ENCODE measurements around the gene CDC42EP4. TPM values are rescaled to one million over a fixed set of nuclear protein-coding genes. Genes with fewer than 3 reads are reported as not detected.

CDC42EP4 gene
- total and polyA plus RNA-seq, 2 experiments from 2014 or later, result 4.4 to 19.9 TPM

DNA sequence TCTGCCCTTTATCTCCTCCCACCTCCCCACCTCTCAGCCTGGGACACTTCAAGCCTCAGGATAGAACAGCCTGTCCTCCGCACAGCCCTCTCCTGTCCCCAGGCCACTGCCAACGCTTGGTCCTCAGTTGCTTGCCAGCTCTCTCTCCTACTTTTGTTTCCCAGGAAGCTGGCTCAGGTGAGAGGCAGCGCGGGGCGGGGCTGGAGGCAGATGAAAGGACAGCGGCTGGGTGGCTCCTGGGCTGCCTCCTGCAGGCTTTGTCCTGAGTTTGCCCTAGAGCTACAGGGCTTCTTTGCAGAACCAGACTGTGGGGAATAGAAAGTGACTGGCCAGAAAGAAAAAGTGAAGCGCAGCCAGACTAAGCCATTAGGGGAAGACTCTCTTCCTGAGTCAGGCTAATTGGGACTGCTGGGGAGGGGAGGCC is 48.2 kb upstream of the CDC42EP4 start:
- Histone ChIP-seq H4K20me1 (replicated peaks; ENCODE audit: insufficient read depth) (no peaks in the 10 kb centered on the region), H3K36me3 (ENCODE audit: insufficient read depth) (no peaks in the 10 kb centered on the region), H3K9me2 (ENCODE audit: insufficient read depth) (no peaks in the 10 kb centered on the region), H2AFZ (peak overlapping the region; percentile 2; the same call in 1 of the 2 replicates), H3F3A (replicated peaks; ENCODE audit: low read depth) (0 out of 2 replicates have a peak, but pooled peaks cover 2% of the 10 kb centered on the region), H3K27ac (ENCODE audit: low read depth) (peak overlapping the region; percentile 84), H3K27me3 (ENCODE audit: insufficient read depth) (no peaks in the 10 kb centered on the region), H3K4me1 (ENCODE audit: insufficient read depth) (peaks cover 25% of the 10 kb centered on the region), H3K4me2 (peak overlapping the region; percentile 74), H3K4me3 (peak overlapping the region; percentile 21), H3K79me2 (replicated peaks; ENCODE audit: insufficient read depth) (no peaks in the 10 kb centered on the region)
- Mint-ChIP-seq H3K9me3 (no peaks in the 10 kb centered on the region), H3K27me3 (ENCODE audit: insufficient read depth, low read depth, poor library complexity) (peaks cover 17% of the 10 kb centered on the region), H3K36me3 (ENCODE audit: low read depth) (no peaks in the 10 kb centered on the region), H3K27ac (peak overlapping the region; percentile 68), H3K4me1 (peaks cover 45% of the 10 kb centered on the region), H3K4me3 (peak overlapping the region; percentile 49)
- DNase-seq (ENCODE audit: low spot score) (peak; percentile 91), ATAC-seq (peak; percentile 74)
- TF ChIP-seq, protein P1, sequence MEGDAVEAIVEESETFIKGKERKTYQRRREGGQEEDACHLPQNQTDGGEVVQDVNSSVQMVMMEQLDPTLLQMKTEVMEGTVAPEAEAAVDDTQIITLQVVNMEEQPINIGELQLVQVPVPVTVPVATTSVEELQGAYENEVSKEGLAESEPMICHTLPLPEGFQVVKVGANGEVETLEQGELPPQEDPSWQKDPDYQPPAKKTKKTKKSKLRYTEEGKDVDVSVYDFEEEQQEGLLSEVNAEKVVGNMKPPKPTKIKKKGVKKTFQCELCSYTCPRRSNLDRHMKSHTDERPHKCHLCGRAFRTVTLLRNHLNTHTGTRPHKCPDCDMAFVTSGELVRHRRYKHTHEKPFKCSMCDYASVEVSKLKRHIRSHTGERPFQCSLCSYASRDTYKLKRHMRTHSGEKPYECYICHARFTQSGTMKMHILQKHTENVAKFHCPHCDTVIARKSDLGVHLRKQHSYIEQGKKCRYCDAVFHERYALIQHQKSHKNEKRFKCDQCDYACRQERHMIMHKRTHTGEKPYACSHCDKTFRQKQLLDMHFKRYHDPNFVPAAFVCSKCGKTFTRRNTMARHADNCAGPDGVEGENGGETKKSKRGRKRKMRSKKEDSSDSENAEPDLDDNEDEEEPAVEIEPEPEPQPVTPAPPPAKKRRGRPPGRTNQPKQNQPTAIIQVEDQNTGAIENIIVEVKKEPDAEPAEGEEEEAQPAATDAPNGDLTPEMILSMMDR (conservative IDR thresholded peaks at IDR 0.05; ENCODE audit: low read depth in 2 of 2), result peak in 1 of 2 experiments; percentile 36; a peak in 3 of 4 replicates
- TF ChIP-seq EZH2 (IDR thresholded peaks at IDR 0.05; ENCODE audit: low read depth, unreplicated experiment), result no peak

DNA sequence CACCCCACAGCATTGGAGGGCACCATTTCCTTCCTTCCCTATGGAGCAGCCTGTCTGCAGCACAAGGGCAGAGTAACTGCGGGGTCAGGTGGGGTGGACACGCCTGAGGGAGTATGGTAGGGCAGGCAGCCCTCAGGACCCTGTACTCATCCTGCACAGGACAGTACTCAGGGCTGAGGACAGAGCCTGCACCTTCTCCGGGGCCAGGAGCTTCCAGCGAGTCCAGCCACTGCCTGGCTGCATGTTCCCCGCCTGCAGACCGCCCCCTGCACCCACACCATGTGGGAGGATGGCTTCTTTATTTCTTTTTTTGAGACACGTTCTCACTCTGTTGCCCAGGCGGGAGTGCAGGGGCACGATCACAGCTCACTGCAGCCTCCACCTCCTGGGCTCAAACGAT is 47.6 kb upstream of the CDC42EP4 start:
- no peak overlapping the region for H3K27ac Mint-ChIP-seq
- peak overlapping the region; percentile 49; the same call in 1 of the 3 replicates for H3K4me3 Mint-ChIP-seq
- ATAC-seq, result no peak
- TF ChIP-seq, protein P1 (conservative IDR thresholded peaks at IDR 0.05; ENCODE audit: low read depth in 2 of 2), result no peak
- TF ChIP-seq EZH2phosphoT487 (IDR thresholded peaks at IDR 0.05; ENCODE audit: unreplicated experiment) (no peak), ZNF331 (CRISPR knock-in tag; IDR thresholded peaks at IDR 0.05; ENCODE audit: low read depth) (no peak), ZNF114 (CRISPR knock-in tag; IDR thresholded peaks at IDR 0.05) (no peak), STAT1 (IDR thresholded peaks at IDR 0.05; ENCODE audit: unreplicated experiment) (no peak), POLR2AphosphoS5 (IDR thresholded peaks at IDR 0.05; ENCODE audit: low read depth) (no peak), EZH2 (IDR thresholded peaks at IDR 0.05; ENCODE audit: low read depth, unreplicated experiment) (no peak), JUNB (IDR thresholded peaks at IDR 0.05; ENCODE audit: unreplicated experiment) (no peak), CREB1 (CRISPR knock-in tag; IDR thresholded peaks at IDR 0.05; ENCODE audit: low read depth) (no peak)
- TF ChIP-seq, protein P2, sequence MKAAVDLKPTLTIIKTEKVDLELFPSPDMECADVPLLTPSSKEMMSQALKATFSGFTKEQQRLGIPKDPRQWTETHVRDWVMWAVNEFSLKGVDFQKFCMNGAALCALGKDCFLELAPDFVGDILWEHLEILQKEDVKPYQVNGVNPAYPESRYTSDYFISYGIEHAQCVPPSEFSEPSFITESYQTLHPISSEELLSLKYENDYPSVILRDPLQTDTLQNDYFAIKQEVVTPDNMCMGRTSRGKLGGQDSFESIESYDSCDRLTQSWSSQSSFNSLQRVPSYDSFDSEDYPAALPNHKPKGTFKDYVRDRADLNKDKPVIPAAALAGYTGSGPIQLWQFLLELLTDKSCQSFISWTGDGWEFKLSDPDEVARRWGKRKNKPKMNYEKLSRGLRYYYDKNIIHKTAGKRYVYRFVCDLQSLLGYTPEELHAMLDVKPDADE (IDR thresholded peaks at IDR 0.05), result no peak
- TF ChIP-seq, protein P3, sequence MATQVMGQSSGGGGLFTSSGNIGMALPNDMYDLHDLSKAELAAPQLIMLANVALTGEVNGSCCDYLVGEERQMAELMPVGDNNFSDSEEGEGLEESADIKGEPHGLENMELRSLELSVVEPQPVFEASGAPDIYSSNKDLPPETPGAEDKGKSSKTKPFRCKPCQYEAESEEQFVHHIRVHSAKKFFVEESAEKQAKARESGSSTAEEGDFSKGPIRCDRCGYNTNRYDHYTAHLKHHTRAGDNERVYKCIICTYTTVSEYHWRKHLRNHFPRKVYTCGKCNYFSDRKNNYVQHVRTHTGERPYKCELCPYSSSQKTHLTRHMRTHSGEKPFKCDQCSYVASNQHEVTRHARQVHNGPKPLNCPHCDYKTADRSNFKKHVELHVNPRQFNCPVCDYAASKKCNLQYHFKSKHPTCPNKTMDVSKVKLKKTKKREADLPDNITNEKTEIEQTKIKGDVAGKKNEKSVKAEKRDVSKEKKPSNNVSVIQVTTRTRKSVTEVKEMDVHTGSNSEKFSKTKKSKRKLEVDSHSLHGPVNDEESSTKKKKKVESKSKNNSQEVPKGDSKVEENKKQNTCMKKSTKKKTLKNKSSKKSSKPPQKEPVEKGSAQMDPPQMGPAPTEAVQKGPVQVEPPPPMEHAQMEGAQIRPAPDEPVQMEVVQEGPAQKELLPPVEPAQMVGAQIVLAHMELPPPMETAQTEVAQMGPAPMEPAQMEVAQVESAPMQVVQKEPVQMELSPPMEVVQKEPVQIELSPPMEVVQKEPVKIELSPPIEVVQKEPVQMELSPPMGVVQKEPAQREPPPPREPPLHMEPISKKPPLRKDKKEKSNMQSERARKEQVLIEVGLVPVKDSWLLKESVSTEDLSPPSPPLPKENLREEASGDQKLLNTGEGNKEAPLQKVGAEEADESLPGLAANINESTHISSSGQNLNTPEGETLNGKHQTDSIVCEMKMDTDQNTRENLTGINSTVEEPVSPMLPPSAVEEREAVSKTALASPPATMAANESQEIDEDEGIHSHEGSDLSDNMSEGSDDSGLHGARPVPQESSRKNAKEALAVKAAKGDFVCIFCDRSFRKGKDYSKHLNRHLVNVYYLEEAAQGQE (IDR thresholded peaks at IDR 0.05; ENCODE audit: unreplicated experiment), result no peak

More for the DNA sequence above, 47.6 kb upstream of the CDC42EP4 start:
- Mint-ChIP-seq H3K36me3 (ENCODE audit: low read depth) (no peaks in the 10 kb centered on the region), H3K4me1 (peaks cover 42% of the 10 kb centered on the region), H3K9me3 (no peaks in the 10 kb centered on the region), H3K27me3 (ENCODE audit: insufficient read depth, low read depth, poor library complexity) (peaks cover 17% of the 10 kb centered on the region)
- Histone ChIP-seq H3K4me3 (no peak overlapping the region), H3K27ac (ENCODE audit: low read depth) (peak overlapping the region; percentile 84; the same call in 1 of the 2 replicates), H4K20me1 (replicated peaks; ENCODE audit: insufficient read depth) (no peaks in the 10 kb centered on the region), H3K4me1 (ENCODE audit: insufficient read depth) (peaks cover 25% of the 10 kb centered on the region), H3K9me2 (ENCODE audit: insufficient read depth) (no peaks in the 10 kb centered on the region), H3F3A (replicated peaks; ENCODE audit: low read depth) (0 out of 2 replicates have a peak, but pooled peaks cover 2% of the 10 kb centered on the region), H3K36me3 (ENCODE audit: insufficient read depth) (no peaks in the 10 kb centered on the region), H3K27me3 (ENCODE audit: insufficient read depth) (no peaks in the 10 kb centered on the region), H3K79me2 (replicated peaks; ENCODE audit: insufficient read depth) (no peaks in the 10 kb centered on the region), H3K4me2 (peak overlapping the region; percentile 74), H2AFZ (no peak overlapping the region)
- DNase-seq (ENCODE audit: low spot score), result no peak
